WTC11 (cell line): ENCODE results near the gene MUC4. TPM values are rescaled to one million over a fixed set of nuclear protein-coding genes. Genes with fewer than 3 reads are reported as not detected.

ENCODE experiments used
- ATAC-seq: fragments of 200-7000 bp; cut with Tn5 transposase; 2 replicates; pipeline ENCODE4 v1.10.0; 2021; ENCODE audit warnings: mild to moderate bottlenecking, moderate library complexity
- CTCF ChIA-PET: fragments of 300-600 bp; sonication (Branson Sonifier 250); formaldehyde crosslinking; loops from one replicate; lab custom pipeline; 2021; ENCODE audit warnings: antibody characterized with exemption; lab: Charles Lee
- POLR2A ChIA-PET: fragments of 350-600 bp; sonication (Branson Sonifier 250); formaldehyde crosslinking; loops from one replicate; lab custom pipeline; 2021; ENCODE audit warnings: antibody characterized with exemption; lab: Charles Lee
- DNase-seq: peaks from one replicate; pipeline ENCODE4 v3.0.0; 2021; ENCODE audit warnings: low spot score
- H3K27ac Mint-ChIP-seq: 2 replicates; pipeline ENCODE4 v1.8.0; 2021; ENCODE audit warnings: mixed read lengths
- H3K27me3 Mint-ChIP-seq: 2 replicates; pipeline ENCODE4 v1.8.0; 2021; ENCODE audit warnings: low read depth, mild to moderate bottlenecking, moderate library complexity, mixed read lengths
- H3K36me3 Mint-ChIP-seq: 2 replicates; pipeline ENCODE4 v1.8.0; 2021; ENCODE audit warnings: mixed read lengths
- H3K4me1 Mint-ChIP-seq: 2 replicates; pipeline ENCODE4 v1.8.0; 2022; ENCODE audit warnings: mixed read lengths
- H3K4me3 Mint-ChIP-seq: 2 replicates; pipeline ENCODE4 v1.8.0; 2021; ENCODE audit warnings: mild to moderate bottlenecking, moderate library complexity, mixed read lengths
- H3K9me3 Mint-ChIP-seq: 2 replicates; pipeline ENCODE4 v1.8.0; 2021; ENCODE audit warnings: mixed read lengths
- AFF4 ChIP-seq: sonication (generic); formaldehyde crosslinking; IDR thresholded peaks from 2 replicates; pipeline ENCODE4 v1.8.1; 2023; ENCODE audit warnings: mild to moderate bottlenecking, missing genetic modification reagents, borderline replicate concordance
- ATF1 ChIP-seq: sonication (generic); formaldehyde crosslinking; IDR thresholded peaks from 2 replicates; pipeline ENCODE4 v1.8.1; 2023; ENCODE audit warnings: mild to moderate bottlenecking, moderate library complexity, missing genetic modification reagents
- CBFB ChIP-seq: sonication (generic); formaldehyde crosslinking; IDR thresholded peaks from 2 replicates; pipeline ENCODE4 v1.8.1; 2022; ENCODE audit warnings: mild to moderate bottlenecking, low read depth, missing genetic modification reagents
- CDX4 ChIP-seq: fragments of 250-450 bp; sonication (Bioruptor Pico); IDR thresholded peaks from 2 replicates; pipeline ENCODE4 v1.9.0; 2021; ENCODE audit warnings: moderate library complexity, mild to moderate bottlenecking, inconsistent platforms, borderline replicate concordance
- CREM ChIP-seq: sonication (generic); formaldehyde crosslinking; IDR thresholded peaks from 2 replicates; pipeline ENCODE4 v1.8.1; 2022; ENCODE audit warnings: mild to moderate bottlenecking, missing genetic modification reagents, moderate library complexity
- E2F4 ChIP-seq: sonication (generic); formaldehyde crosslinking; IDR thresholded peaks from 2 replicates; pipeline ENCODE4 v1.8.1; 2022; ENCODE audit warnings: low read depth, mild to moderate bottlenecking, moderate library complexity, missing genetic modification reagents, borderline replicate concordance
- ESRRA ChIP-seq: sonication (generic); formaldehyde crosslinking; IDR thresholded peaks from 2 replicates; pipeline ENCODE4 v1.8.1; 2022; ENCODE audit warnings: mild to moderate bottlenecking, missing genetic modification reagents, borderline replicate concordance
- ETV6 ChIP-seq: sonication (generic); formaldehyde crosslinking; IDR thresholded peaks from 2 replicates; pipeline ENCODE4 v1.8.1; 2022; ENCODE audit warnings: mild to moderate bottlenecking, missing genetic modification reagents
- FOXJ3 ChIP-seq: sonication (generic); formaldehyde crosslinking; IDR thresholded peaks from 2 replicates; pipeline ENCODE4 v1.9.0; 2021; ENCODE audit warnings: missing genetic modification reagents, mild to moderate bottlenecking, borderline replicate concordance
- GABPB1 ChIP-seq: sonication (generic); formaldehyde crosslinking; IDR thresholded peaks from 2 replicates; pipeline ENCODE4 v1.8.1; 2023; ENCODE audit warnings: mild to moderate bottlenecking, missing genetic modification reagents
- JUN ChIP-seq: sonication (generic); formaldehyde crosslinking; IDR thresholded peaks from 2 replicates; pipeline ENCODE4 v1.8.0; 2023; ENCODE audit warnings: mild to moderate bottlenecking, missing genetic modification reagents
- NFATC4 ChIP-seq: fragments of 250-450 bp; sonication (Bioruptor Pico); IDR thresholded peaks from 2 replicates; pipeline ENCODE4 v1.9.0; 2021; ENCODE audit warnings: mild to moderate bottlenecking
- NFE2L1 ChIP-seq: sonication (generic); formaldehyde crosslinking; IDR thresholded peaks from 2 replicates; pipeline ENCODE4 v1.8.1; 2023; ENCODE audit warnings: missing genetic modification reagents
- OVOL2 ChIP-seq: fragments of 250-450 bp; sonication (Bioruptor Pico); IDR thresholded peaks from 2 replicates; pipeline ENCODE4 v1.9.0; 2021; ENCODE audit warnings: mild to moderate bottlenecking, borderline replicate concordance
- PRDM15 ChIP-seq: sonication (generic); formaldehyde crosslinking; IDR thresholded peaks from 2 replicates; pipeline ENCODE4 v1.8.0; 2022; ENCODE audit warnings: missing genetic modification reagents
- RELA ChIP-seq: sonication (generic); formaldehyde crosslinking; IDR thresholded peaks from 2 replicates; pipeline ENCODE4 v1.8.1; 2022; ENCODE audit warnings: missing genetic modification reagents, mild to moderate bottlenecking, borderline replicate concordance
- RORB ChIP-seq: fragments of 250-450 bp; sonication (Bioruptor Pico); IDR thresholded peaks from 2 replicates; pipeline ENCODE4 v1.9.0; 2021; ENCODE audit warnings: mild to moderate bottlenecking
- SMAD3 ChIP-seq: sonication (generic); formaldehyde crosslinking; IDR thresholded peaks from 2 replicates; pipeline ENCODE4 v1.8.0; 2022; ENCODE audit warnings: missing genetic modification reagents, mild to moderate bottlenecking, borderline replicate concordance
- USF1 ChIP-seq: sonication (generic); formaldehyde crosslinking; IDR thresholded peaks from 2 replicates; pipeline ENCODE4 v1.8.0; 2022; ENCODE audit warnings: mild to moderate bottlenecking, missing genetic modification reagents
- ZBTB43 ChIP-seq: sonication (generic); formaldehyde crosslinking; IDR thresholded peaks from 2 replicates; pipeline ENCODE4 v1.8.1; 2023; ENCODE audit warnings: mild to moderate bottlenecking, missing genetic modification reagents
- ZMAT4 ChIP-seq: fragments of 250-450 bp; sonication (Bioruptor Pico); IDR thresholded peaks from 2 replicates; pipeline ENCODE4 v1.9.0; 2021; ENCODE audit warnings: mild to moderate bottlenecking
- ZNF423 ChIP-seq: fragments of 250-450 bp; sonication (Bioruptor Pico); IDR thresholded peaks from 2 replicates; pipeline ENCODE4 v2.1.2; 2022; ENCODE audit warnings: mild to moderate bottlenecking, moderate library complexity
- ZNF671 ChIP-seq: fragments of 250-450 bp; sonication (Bioruptor Pico); IDR thresholded peaks from 2 replicates; pipeline ENCODE4 v1.8.0; 2021; ENCODE audit warnings: mild to moderate bottlenecking
- total RNA-seq: library from RNA; stranded (reverse); gene quantifications from 3 replicates; pipeline ENCODE4 v1.2.3, GENCODE V29; 2021

Gene MUC4
- total RNA-seq, 1 experiment from 2014 or later: 2.1 TPM

GRCh38 chr3:195822131-195822696 is 10.5 kb upstream of the MUC4 start:
- no peaks in the 10 kb centered on the region for H3K36me3 Mint-ChIP-seq
- TF ChIP-seq ETV6 (CRISPR knock-in tag) (no peak), JUN (CRISPR knock-in tag) (no peak), OVOL2 (no peak), ZNF423 (CRISPR knock-in tag) (no peak), RELA (CRISPR knock-in tag) (no peak), AFF4 (CRISPR knock-in tag) (no peak), ESRRA (CRISPR knock-in tag) (no peak), ATF1 (CRISPR knock-in tag) (no peak), ZMAT4 (CRISPR knock-in tag) (no peak), NFE2L1 (CRISPR knock-in tag) (no peak), CDX4 (CRISPR knock-in tag) (no peak), NFATC4 (no peak), GABPB1 (CRISPR knock-in tag) (no peak)
- no peaks in the 10 kb centered on the region for H3K9me3 Mint-ChIP-seq
- H3K27me3 Mint-ChIP-seq: no peaks in the 10 kb centered on the region
- no peak overlapping the region for H3K27ac Mint-ChIP-seq
- ATAC-seq (no peak), DNase-seq (no peak)
- ChIA-PET POLR2A (interaction anchor here (0.7 kb wide), 1 partner anchor 17 kb away, joined by 8 read pairs; no protein-coding TSS in a partner anchor), CTCF (no interaction called here)
- H3K4me3 Mint-ChIP-seq: no peak overlapping the region
- peaks cover 6% of the 10 kb centered on the region; the same call in 1 of the 2 replicates for H3K4me1 Mint-ChIP-seq

- POLR2A ChIA-PET: no interaction called here
- ATAC-seq: no peak
- H3K4me1 Mint-ChIP-seq: peaks cover 6% of the 10 kb centered on the region; the same call in 1 of the 2 replicates
- H3K9me3 Mint-ChIP-seq: no peaks in the 10 kb centered on the region
- no peaks in the 10 kb centered on the region for H3K36me3 Mint-ChIP-seq
- CTCF ChIA-PET: no interaction called here
- no peak overlapping the region for H3K4me3 Mint-ChIP-seq
- H3K27ac Mint-ChIP-seq: no peak overlapping the region
- no peak for DNase-seq
- no peaks in the 10 kb centered on the region for H3K27me3 Mint-ChIP-seq
- TF ChIP-seq RORB (CRISPR knock-in tag): no peak
- no peak for TF ChIP-seq NFATC4
- no peak for TF ChIP-seq ZBTB43 (CRISPR knock-in tag)
- no peak for TF ChIP-seq PRDM15 (CRISPR knock-in tag)
- no peak for TF ChIP-seq CREM (CRISPR knock-in tag)
- no peak for TF ChIP-seq FOXJ3 (CRISPR knock-in tag)
- TF ChIP-seq SMAD3 (CRISPR knock-in tag): no peak
- no peak for TF ChIP-seq ZNF671
- TF ChIP-seq USF1 (CRISPR knock-in tag): no peak
- no peak for TF ChIP-seq GABPB1 (CRISPR knock-in tag)
- TF ChIP-seq CBFB (CRISPR knock-in tag): no peak
- no peak for TF ChIP-seq E2F4 (CRISPR knock-in tag)
Measured at GRCh38 chr3:195821403-195822130, 9.8 kb upstream of the MUC4 start.
